ENCODE data around the gene ITIH5.
"Not testable (repeated sequence)": the region's sequence is repeated elsewhere in the genome, so short reads cannot be mapped to it uniquely, and the experiment has no call there.

Gene ITIH5

GRCh38 chr10:7666253-7667023, at the start of gene ITIH5:
Gene ITIH5 (minus strand): TSS chr10:7666966. CDS start chr10:7666892, 74 bp downstream.
- no peak for TF ChIP-seq CTCF (IDR thresholded peaks at IDR 0.05; ENCODE audit: low read length, missing control alignments)
- no peak for DNase-seq (ENCODE audit: low read depth)
- H3K4me3 ChIP-seq (replicated peaks; ENCODE audit: low read depth, low read length): no peak within 1 kb of the TSS

GRCh38 chr10:7715515-7715914, 48.7 kb upstream of the ITIH5 start:
- no peak overlapping the region for H3K4me3 ChIP-seq (replicated peaks; ENCODE audit: low read depth, low read length)
- TF ChIP-seq CTCF (IDR thresholded peaks at IDR 0.05; ENCODE audit: low read length, missing control alignments): no peak
- DNase-seq (ENCODE audit: low read depth): no peak

- H3K4me3 ChIP-seq (replicated peaks; ENCODE audit: low read depth, low read length); DNase-seq (ENCODE audit: low read depth): not testable (repeated sequence)
These were observed 44.3 kb upstream of the ITIH5 start for GRCh38 chr10:7711075-7711474.

GRCh38 chr10:7710446-7710845, 43.7 kb upstream of the ITIH5 start:
- H3K4me3 ChIP-seq (replicated peaks; ENCODE audit: low read depth, low read length): no peak overlapping the region
- DNase-seq (ENCODE audit: low read depth): no peak
- TF ChIP-seq CTCF (IDR thresholded peaks at IDR 0.05; ENCODE audit: low read length, missing control alignments): no peak

- DNase-seq (ENCODE audit: low read depth): no peak
- TF ChIP-seq CTCF (IDR thresholded peaks at IDR 0.05; ENCODE audit: low read length, missing control alignments): no peak
- no peak overlapping the region for H3K4me3 ChIP-seq (replicated peaks; ENCODE audit: low read depth, low read length)
These were observed 42.1 kb upstream of the ITIH5 start for GRCh38 chr10:7708832-7709231.

- DNase-seq (ENCODE audit: low read depth): no peak
- H3K4me3 ChIP-seq (replicated peaks; ENCODE audit: low read depth, low read length): no peak overlapping the region
- no peak for TF ChIP-seq CTCF (IDR thresholded peaks at IDR 0.05; ENCODE audit: low read length, missing control alignments)
These were observed 41.3 kb upstream of the ITIH5 start for GRCh38 chr10:7707858-7708622.

GRCh38 chr10:7707102-7707501, 40.3 kb upstream of the ITIH5 start:
- DNase-seq (ENCODE audit: low read depth): no peak
- TF ChIP-seq CTCF (IDR thresholded peaks at IDR 0.05; ENCODE audit: low read length, missing control alignments): no peak
- no peak overlapping the region for H3K4me3 ChIP-seq (replicated peaks; ENCODE audit: low read depth, low read length)

Data from fibroblast of pulmonary artery (primary cell).